T-helper 1 cell treated with Interleukin-12 subunit alpha and Interleukin-12 subunit beta and Interleukin-4 antibody, amounts not matched to agents 30 μg/mL and 1 μg/mL, for 36 hours (primary cell): Measurements from ENCODE around the gene PMPCA.

Experiments
- H3K27ac Mint-ChIP-seq: one replicate; pipeline ENCODE4 v1.8.0; 2021; ENCODE audit warnings: mild to moderate bottlenecking, mixed read lengths
- H3K27me3 Mint-ChIP-seq: one replicate; pipeline ENCODE4 v1.8.0; 2021; ENCODE audit warnings: low read depth, mixed read lengths
- H3K36me3 Mint-ChIP-seq: one replicate; pipeline ENCODE4 v1.8.0; 2021; ENCODE audit warnings: low read depth, mixed read lengths
- H3K4me1 Mint-ChIP-seq: one replicate; pipeline ENCODE4 v1.8.0; 2021; ENCODE audit warnings: low read depth, mixed read lengths
- H3K4me3 Mint-ChIP-seq: one replicate; pipeline ENCODE4 v1.8.0; 2021; ENCODE audit warnings: mild to moderate bottlenecking, moderate library complexity, mixed read lengths
- H3K9me3 Mint-ChIP-seq: one replicate; pipeline ENCODE4 v1.8.0; 2021; ENCODE audit warnings: mixed read lengths

Gene PMPCA

GRCh38 chr9:136370687-136371532 is 39.5 kb upstream of the PMPCA start:
- Mint-ChIP-seq H3K27ac (no peak overlapping the region), H3K4me1 (peaks cover 3% of the 10 kb centered on the region), H3K4me3 (no peak overlapping the region), H3K9me3 (no peaks in the 10 kb centered on the region), H3K36me3 (peaks cover 2% of the 10 kb centered on the region), H3K27me3 (no peaks in the 10 kb centered on the region)

- H3K27ac Mint-ChIP-seq = no peak overlapping the region
- H3K4me3 Mint-ChIP-seq = no peak overlapping the region
- no peaks in the 10 kb centered on the region for H3K9me3 Mint-ChIP-seq
- peaks cover 2% of the 10 kb centered on the region for H3K36me3 Mint-ChIP-seq
- H3K27me3 Mint-ChIP-seq = no peaks in the 10 kb centered on the region
- peaks cover 3% of the 10 kb centered on the region for H3K4me1 Mint-ChIP-seq
Observed at GRCh38 chr9:136371533-136371880, 39.0 kb upstream of the PMPCA start.

GRCh38 chr9:136372006-136372405 is 38.5 kb upstream of the PMPCA start:
- no peaks in the 10 kb centered on the region for H3K9me3 Mint-ChIP-seq

GRCh38 chr9:136372561-136373299 is 37.7 kb upstream of the PMPCA start:
- Mint-ChIP-seq H3K4me1 (peaks cover 3% of the 10 kb centered on the region), H3K27me3 (no peaks in the 10 kb centered on the region), H3K4me3 (no peak overlapping the region), H3K27ac (no peak overlapping the region), H3K36me3 (peaks cover 2% of the 10 kb centered on the region), H3K9me3 (no peaks in the 10 kb centered on the region)

More at GRCh38 chr9:136372006-136372405, 38.5 kb upstream of the PMPCA start:
- peaks cover 3% of the 10 kb centered on the region for H3K4me1 Mint-ChIP-seq
- peaks cover 2% of the 10 kb centered on the region for H3K36me3 Mint-ChIP-seq
- H3K27me3 Mint-ChIP-seq = no peaks in the 10 kb centered on the region
- H3K4me3 Mint-ChIP-seq = no peak overlapping the region
- no peak overlapping the region for H3K27ac Mint-ChIP-seq

- H3K4me3 Mint-ChIP-seq = no peak within 1 kb of the TSS
- no peak within 1 kb of the TSS for H3K27ac Mint-ChIP-seq
- no peaks in the 10 kb centered on the region for H3K9me3 Mint-ChIP-seq
- H3K4me1 Mint-ChIP-seq = peaks cover 3% of the 10 kb centered on the region
- peaks cover 2% of the 10 kb centered on the region for H3K36me3 Mint-ChIP-seq
- H3K27me3 Mint-ChIP-seq = no peaks in the 10 kb centered on the region
Observed at GRCh38 chr9:136373300-136374182, 36.9 kb upstream of the PMPCA start, which contains the start of gene CARD9. Gene CARD9 (minus strand): TSS chr9:136373669. CDS start chr9:136372078, 1,591 bp downstream.

DNA sequence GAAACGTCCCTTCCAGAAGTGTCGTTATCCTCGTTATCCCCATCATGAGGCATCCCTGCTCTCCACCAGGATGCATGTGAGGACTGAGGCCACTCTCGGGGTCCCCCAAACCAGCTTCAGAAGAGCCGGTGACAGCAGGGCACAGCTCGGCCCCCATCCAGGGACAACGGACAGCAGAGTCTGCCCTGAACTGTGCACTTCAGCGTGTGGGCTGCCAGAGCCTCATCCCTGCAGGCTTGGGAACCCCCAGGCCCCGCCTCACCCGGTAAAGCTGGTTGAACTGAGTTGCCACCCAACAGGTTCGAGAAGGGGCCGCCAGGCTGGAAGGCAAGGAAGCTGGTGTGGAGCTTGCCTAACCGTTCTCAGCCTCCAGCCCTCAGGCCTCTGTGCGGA is 36.3 kb upstream of the PMPCA start:
- Mint-ChIP-seq H3K27me3 (no peaks in the 10 kb centered on the region), H3K4me3 (no peak overlapping the region), H3K36me3 (peaks cover 2% of the 10 kb centered on the region), H3K27ac (no peak overlapping the region), H3K4me1 (peaks cover 3% of the 10 kb centered on the region), H3K9me3 (no peaks in the 10 kb centered on the region)

DNA sequence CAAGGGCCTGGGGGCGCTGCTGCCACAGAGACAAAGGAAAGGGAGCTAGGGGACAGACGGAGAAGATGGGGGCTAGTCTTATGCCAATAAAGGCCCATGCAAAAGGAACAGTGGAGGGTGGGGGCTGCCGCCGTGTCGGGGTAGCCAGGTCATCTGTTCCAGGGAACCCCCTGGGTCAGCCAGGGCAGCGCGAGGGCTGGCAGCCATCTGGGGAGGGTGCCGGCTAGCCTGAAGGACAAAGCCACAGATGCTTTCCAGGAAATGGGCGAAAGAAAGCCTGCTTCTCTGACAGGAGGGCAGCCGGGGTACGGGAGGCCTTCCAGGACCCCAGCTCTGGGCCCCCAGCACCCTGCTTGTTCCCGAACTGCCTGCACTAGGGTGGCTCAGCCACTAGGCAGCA is 35.4 kb upstream of the PMPCA start:
- Mint-ChIP-seq H3K36me3 (peaks cover 2% of the 10 kb centered on the region), H3K9me3 (no peaks in the 10 kb centered on the region), H3K4me3 (no peak overlapping the region), H3K27ac (no peak overlapping the region), H3K27me3 (no peaks in the 10 kb centered on the region), H3K4me1 (peaks cover 3% of the 10 kb centered on the region)

DNA sequence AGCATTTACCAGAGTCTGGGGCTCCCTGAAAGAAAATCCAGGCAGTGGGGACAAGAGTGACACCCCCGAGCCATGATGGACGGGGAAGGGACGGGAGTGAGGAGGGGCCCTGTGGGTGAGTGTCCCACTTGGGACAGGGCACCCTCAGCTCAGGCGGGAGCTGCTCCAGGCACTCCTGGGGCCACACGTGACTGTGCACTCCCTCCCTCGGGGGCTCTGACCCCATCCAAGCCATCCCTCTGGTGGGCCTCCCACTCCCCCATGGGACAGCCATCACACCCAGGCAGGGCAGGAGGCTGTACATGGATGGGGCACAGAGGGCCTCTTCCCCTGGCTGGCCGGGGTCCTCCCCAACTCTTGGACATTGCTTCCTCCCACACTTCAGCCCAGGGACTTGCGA is 34.0 kb upstream of the PMPCA start:
- Mint-ChIP-seq H3K4me3 (no peak overlapping the region), H3K27ac (no peak overlapping the region), H3K27me3 (no peaks in the 10 kb centered on the region), H3K4me1 (peaks cover 3% of the 10 kb centered on the region), H3K36me3 (peaks cover 2% of the 10 kb centered on the region), H3K9me3 (no peaks in the 10 kb centered on the region)

DNA sequence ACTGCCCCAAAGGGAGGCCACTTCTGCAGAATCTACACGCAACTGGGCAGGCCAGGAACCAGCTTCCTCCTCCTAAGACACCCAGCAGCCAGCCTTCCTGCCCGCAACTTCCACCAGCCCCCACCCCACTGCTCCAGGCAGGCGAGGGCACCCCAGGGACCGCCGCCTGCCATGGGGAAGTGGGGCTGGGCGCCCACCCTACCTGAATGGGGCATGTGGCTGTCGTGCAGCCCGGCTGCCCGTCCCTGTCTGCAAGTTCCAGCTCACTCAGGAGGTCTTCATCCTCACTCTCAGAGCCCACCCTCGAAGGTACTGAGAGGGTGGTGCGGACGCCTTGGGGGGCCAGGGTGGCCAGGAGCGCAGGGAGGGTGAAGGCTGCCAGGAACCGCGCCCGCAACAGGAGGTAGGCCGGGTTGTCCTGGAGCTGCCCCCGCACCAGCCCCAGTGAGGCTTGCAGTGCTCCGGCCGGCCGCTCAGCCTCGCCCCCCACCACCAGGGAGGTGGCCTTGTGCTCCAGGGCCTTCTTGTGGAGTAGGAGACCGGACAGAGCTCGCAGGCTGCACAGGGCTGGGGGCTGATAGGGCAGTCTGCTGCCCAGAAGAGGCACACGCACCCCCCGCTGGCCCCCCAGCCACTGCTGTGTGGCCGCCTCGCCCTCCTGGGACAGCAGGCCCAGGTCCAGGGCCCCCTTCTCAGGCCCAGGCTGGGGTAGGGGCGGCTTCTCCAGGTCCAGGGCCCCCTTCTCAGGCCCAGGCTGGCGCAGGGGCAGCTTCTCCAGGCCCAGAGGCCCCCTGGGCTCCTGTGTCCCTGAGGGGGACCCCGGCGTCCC is 32.9 kb upstream of the PMPCA start:
- peaks cover 2% of the 10 kb centered on the region for H3K36me3 Mint-ChIP-seq
- H3K9me3 Mint-ChIP-seq = no peaks in the 10 kb centered on the region
- H3K27me3 Mint-ChIP-seq = no peaks in the 10 kb centered on the region
- no peak overlapping the region for H3K27ac Mint-ChIP-seq
- no peak overlapping the region for H3K4me3 Mint-ChIP-seq
- H3K4me1 Mint-ChIP-seq = peaks cover 3% of the 10 kb centered on the region

DNA sequence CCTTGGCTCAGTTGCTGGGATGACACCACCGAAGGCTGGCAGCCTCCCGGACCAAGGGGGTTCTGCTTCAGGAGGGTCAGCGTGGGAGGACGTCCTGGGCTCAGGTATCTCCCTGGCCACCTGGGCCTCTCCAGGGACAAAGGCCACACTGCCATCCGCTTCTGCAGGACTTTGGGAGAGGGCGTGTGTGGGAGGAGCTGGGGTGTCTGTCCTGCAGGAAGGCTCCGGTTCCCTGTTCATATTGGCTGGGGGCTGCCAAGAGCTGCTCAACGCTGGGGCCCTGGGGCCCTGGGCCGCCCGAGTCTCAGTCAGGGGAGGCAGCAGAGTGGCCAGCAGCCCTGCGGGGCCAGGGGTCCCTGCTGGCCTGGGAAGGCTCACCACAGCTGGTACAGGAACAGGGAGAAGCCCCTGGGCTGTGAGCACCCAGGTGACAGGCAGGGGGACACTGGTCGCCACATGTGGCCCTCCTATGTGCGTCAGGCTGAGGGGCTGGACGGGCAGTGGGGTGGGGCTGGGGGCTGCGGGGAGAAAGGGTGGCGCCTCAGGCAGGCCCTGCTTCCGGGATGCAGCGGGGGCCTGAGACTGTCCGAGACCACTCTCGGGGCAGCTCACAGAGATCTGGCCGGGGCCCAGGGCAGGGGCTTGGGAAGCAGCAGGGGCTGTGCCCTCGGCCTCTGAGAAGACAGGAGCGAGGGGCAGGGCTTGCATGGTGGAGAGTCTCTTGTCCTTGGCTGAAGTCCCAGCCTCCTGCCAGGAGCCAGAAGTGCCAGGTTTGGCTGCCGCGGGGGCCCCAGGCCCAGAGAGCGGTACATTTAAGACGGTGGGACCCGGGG is 32.1 kb upstream of the PMPCA start:
- Mint-ChIP-seq H3K27me3 (no peaks in the 10 kb centered on the region), H3K4me3 (no peak overlapping the region), H3K9me3 (no peaks in the 10 kb centered on the region), H3K36me3 (peaks cover 2% of the 10 kb centered on the region), H3K4me1 (no peaks in the 10 kb centered on the region), H3K27ac (no peak overlapping the region)

GRCh38 chr9:136379003-136379287 is 31.5 kb upstream of the PMPCA start:
- H3K4me3 Mint-ChIP-seq = no peak overlapping the region
- H3K4me1 Mint-ChIP-seq = no peaks in the 10 kb centered on the region
- H3K27me3 Mint-ChIP-seq = no peaks in the 10 kb centered on the region
- no peaks in the 10 kb centered on the region for H3K9me3 Mint-ChIP-seq
- no peak overlapping the region for H3K27ac Mint-ChIP-seq
- peaks cover 3% of the 10 kb centered on the region for H3K36me3 Mint-ChIP-seq

GRCh38 chr9:136379401-136379800 is 31.1 kb upstream of the PMPCA start:
- Mint-ChIP-seq H3K36me3 (peaks cover 8% of the 10 kb centered on the region), H3K4me3 (no peak overlapping the region), H3K9me3 (no peaks in the 10 kb centered on the region), H3K4me1 (peaks cover 3% of the 10 kb centered on the region), H3K27ac (no peak overlapping the region), H3K27me3 (no peaks in the 10 kb centered on the region)

GRCh38 chr9:136379891-136380290 is 30.6 kb upstream of the PMPCA start:
- peaks cover 12% of the 10 kb centered on the region for H3K36me3 Mint-ChIP-seq
- no peak overlapping the region for H3K4me3 Mint-ChIP-seq
- H3K27me3 Mint-ChIP-seq = no peaks in the 10 kb centered on the region
- H3K4me1 Mint-ChIP-seq = peaks cover 8% of the 10 kb centered on the region
- no peak overlapping the region for H3K27ac Mint-ChIP-seq
- no peaks in the 10 kb centered on the region for H3K9me3 Mint-ChIP-seq
